Stimulated activated naive CD8-positive, alpha-beta T cell treated with anti-CD3 and anti-CD28 coated beads, Interleukin-15, Interleukin-2, amounts not matched to agents 100 ng/mL and 50 ng/mL, for 24 hours (primary cell): Measurements from ENCODE around the gene EFCAB6.

Source experiments
- H3K27ac Mint-ChIP-seq: one replicate; pipeline ENCODE4 v1.8.0; 2021; ENCODE audit warnings: mild to moderate bottlenecking, mixed read lengths
- H3K27me3 Mint-ChIP-seq: one replicate; pipeline ENCODE4 v1.8.0; 2021; ENCODE audit warnings: mixed read lengths
- H3K36me3 Mint-ChIP-seq: one replicate; pipeline ENCODE4 v1.8.0; 2021; ENCODE audit warnings: low read depth, mixed read lengths
- H3K4me1 Mint-ChIP-seq: one replicate; pipeline ENCODE4 v1.8.0; 2021; ENCODE audit warnings: low read depth, mixed read lengths
- H3K4me3 Mint-ChIP-seq: one replicate; pipeline ENCODE4 v1.8.0; 2021; ENCODE audit warnings: mild to moderate bottlenecking, mixed read lengths
- H3K9me3 Mint-ChIP-seq: one replicate; pipeline ENCODE4 v1.8.0; 2021; ENCODE audit warnings: mixed read lengths

EFCAB6 gene

GRCh38 chr22:43539572-43540528, 272.3 kb downstream of the EFCAB6 start:
- Mint-ChIP-seq H3K36me3 (no peaks in the 10 kb centered on the region), H3K4me3 (no peak overlapping the region), H3K9me3 (no peaks in the 10 kb centered on the region), H3K27ac (no peak overlapping the region), H3K4me1 (no peaks in the 10 kb centered on the region), H3K27me3 (peaks cover 8% of the 10 kb centered on the region)

- H3K36me3 Mint-ChIP-seq = no peaks in the 10 kb centered on the region
- no peaks in the 10 kb centered on the region for H3K9me3 Mint-ChIP-seq
- no peaks in the 10 kb centered on the region for H3K4me1 Mint-ChIP-seq
- no peak overlapping the region for H3K4me3 Mint-ChIP-seq
- no peak overlapping the region for H3K27ac Mint-ChIP-seq
- peaks cover 3% of the 10 kb centered on the region for H3K27me3 Mint-ChIP-seq
These were observed 275.0 kb downstream of the EFCAB6 start for GRCh38 chr22:43537019-43537585.

- Mint-ChIP-seq H3K4me3 (no peak overlapping the region), H3K27me3 (peaks cover 3% of the 10 kb centered on the region), H3K9me3 (no peaks in the 10 kb centered on the region), H3K36me3 (no peaks in the 10 kb centered on the region), H3K27ac (no peak overlapping the region), H3K4me1 (no peaks in the 10 kb centered on the region)
These were observed 276.4 kb downstream of the EFCAB6 start for GRCh38 chr22:43535741-43536140.

GRCh38 chr22:43535336-43535735, 276.8 kb downstream of the EFCAB6 start:
- peaks cover 3% of the 10 kb centered on the region for H3K27me3 Mint-ChIP-seq
- no peak overlapping the region for H3K4me3 Mint-ChIP-seq
- H3K36me3 Mint-ChIP-seq = no peaks in the 10 kb centered on the region
- H3K9me3 Mint-ChIP-seq = no peaks in the 10 kb centered on the region
- H3K4me1 Mint-ChIP-seq = no peaks in the 10 kb centered on the region
- H3K27ac Mint-ChIP-seq = no peak overlapping the region

- Mint-ChIP-seq H3K36me3 (no peaks in the 10 kb centered on the region), H3K27me3 (peaks cover 3% of the 10 kb centered on the region), H3K4me3 (no peak overlapping the region), H3K27ac (no peak overlapping the region), H3K9me3 (no peaks in the 10 kb centered on the region), H3K4me1 (no peaks in the 10 kb centered on the region)
These were observed 277.2 kb downstream of the EFCAB6 start for GRCh38 chr22:43534916-43535315.

- Mint-ChIP-seq H3K4me3 (no peak overlapping the region), H3K9me3 (no peaks in the 10 kb centered on the region), H3K36me3 (no peaks in the 10 kb centered on the region), H3K27me3 (peaks cover 3% of the 10 kb centered on the region), H3K27ac (no peak overlapping the region), H3K4me1 (no peaks in the 10 kb centered on the region)
These were observed 278.3 kb downstream of the EFCAB6 start for GRCh38 chr22:43533656-43534428.

GRCh38 chr22:43533156-43533530, 279.0 kb downstream of the EFCAB6 start:
- Mint-ChIP-seq H3K4me3 (no peak overlapping the region), H3K4me1 (no peaks in the 10 kb centered on the region), H3K27ac (no peak overlapping the region), H3K27me3 (peaks cover 2% of the 10 kb centered on the region), H3K9me3 (no peaks in the 10 kb centered on the region), H3K36me3 (no peaks in the 10 kb centered on the region)

- Mint-ChIP-seq H3K9me3 (no peaks in the 10 kb centered on the region), H3K4me1 (no peaks in the 10 kb centered on the region), H3K36me3 (no peaks in the 10 kb centered on the region), H3K27me3 (no peaks in the 10 kb centered on the region), H3K27ac (no peak overlapping the region), H3K4me3 (no peak overlapping the region)
These were observed 279.6 kb downstream of the EFCAB6 start for GRCh38 chr22:43532301-43533155.

- Mint-ChIP-seq H3K36me3 (no peaks in the 10 kb centered on the region), H3K4me3 (no peak overlapping the region), H3K27me3 (no peaks in the 10 kb centered on the region), H3K4me1 (no peaks in the 10 kb centered on the region), H3K9me3 (no peaks in the 10 kb centered on the region), H3K27ac (no peak overlapping the region)
These were observed 280.5 kb downstream of the EFCAB6 start for GRCh38 chr22:43531651-43532050.

GRCh38 chr22:43530349-43531201, 281.5 kb downstream of the EFCAB6 start:
- Mint-ChIP-seq H3K4me3 (no peak overlapping the region), H3K27me3 (peaks cover 5% of the 10 kb centered on the region)

GRCh38 chr22:43529934-43530333, 282.2 kb downstream of the EFCAB6 start:
- Mint-ChIP-seq H3K4me1 (no peaks in the 10 kb centered on the region), H3K9me3 (no peaks in the 10 kb centered on the region), H3K27ac (no peak overlapping the region), H3K27me3 (peaks cover 12% of the 10 kb centered on the region), H3K36me3 (no peaks in the 10 kb centered on the region), H3K4me3 (no peak overlapping the region)

More at GRCh38 chr22:43530349-43531201, 281.5 kb downstream of the EFCAB6 start:
- H3K9me3 Mint-ChIP-seq = no peaks in the 10 kb centered on the region
- no peak overlapping the region for H3K27ac Mint-ChIP-seq
- H3K4me1 Mint-ChIP-seq = no peaks in the 10 kb centered on the region
- no peaks in the 10 kb centered on the region for H3K36me3 Mint-ChIP-seq

- H3K36me3 Mint-ChIP-seq = no peaks in the 10 kb centered on the region
- H3K27ac Mint-ChIP-seq = no peak overlapping the region
- no peaks in the 10 kb centered on the region for H3K4me1 Mint-ChIP-seq
- H3K9me3 Mint-ChIP-seq = no peaks in the 10 kb centered on the region
- H3K27me3 Mint-ChIP-seq = peaks cover 13% of the 10 kb centered on the region
- no peak overlapping the region for H3K4me3 Mint-ChIP-seq
These were observed 282.6 kb downstream of the EFCAB6 start for GRCh38 chr22:43529461-43529860.

- Mint-ChIP-seq H3K27ac (no peak overlapping the region), H3K4me1 (no peaks in the 10 kb centered on the region), H3K4me3 (no peak overlapping the region), H3K27me3 (peaks cover 13% of the 10 kb centered on the region), H3K36me3 (no peaks in the 10 kb centered on the region), H3K9me3 (no peaks in the 10 kb centered on the region)
These were observed 283.3 kb downstream of the EFCAB6 start for GRCh38 chr22:43528601-43529360.
